Uterus (tissue), 4 donors: ENCODE results near the gene REPS1. TPM values are rescaled to one million over a fixed set of nuclear protein-coding genes. Genes with fewer than 3 reads are reported as not detected.

Source experiments
- DNase-seq, 2 donors: peaks; one replicate each; pipeline ENCODE4 v3.0.0-alpha.2; 2019 to 2020
- H3K27ac ChIP-seq, 2 donors: fragments of 200-600 bp; sonication (generic); 1 replicate in 1 of 2; 2 replicates in 1 of 2; pipeline ENCODE4 v1.5.1; 2016 to 2018
- H3K27me3 ChIP-seq, 2 donors: fragments of 200-600 bp; sonication (generic); one replicate each; pipeline ENCODE4 v1.5.1; 2018 to 2019; ENCODE audit warnings: control low read depth in 1 of 2
- H3K36me3 ChIP-seq, 2 donors: fragments of 200-600 bp; sonication (generic); one replicate each; pipeline ENCODE4 v1.5.1; 2019; ENCODE audit warnings: control low read depth in 1 of 2
- H3K4me1 ChIP-seq, 2 donors: fragments of 200-600 bp; sonication (generic); one replicate each; pipeline ENCODE4 v1.5.1; 2018 to 2019; ENCODE audit warnings: control low read depth in 1 of 2
- H3K4me3 ChIP-seq, 2 donors: fragments of 200-600 bp; sonication (generic); 1 replicate in 1 of 2; 2 replicates in 1 of 2; pipeline ENCODE4 v1.5.1; 2018 to 2019; ENCODE audit warnings: mild to moderate bottlenecking in 1 of 2
- H3K9me3 ChIP-seq, 2 donors: fragments of 200-600 bp; sonication (generic); one replicate each; pipeline ENCODE4 v1.5.1; 2019; ENCODE audit warnings: control low read depth in 1 of 2
- CTCF ChIP-seq, 4 experiments: fragments of 200-600 bp in 2 of 4; fragments of 450-650 bp in 2 of 4; sonication (generic) in 2 of 4; IDR thresholded peaks; one replicate each; pipeline ENCODE4 v1.5.1; 2016 to 2019; ENCODE audit warnings: antibody characterized with exemption in 4 of 4, mild to moderate bottlenecking in 2 of 4, moderate library complexity in 1 of 4
- POLR2A ChIP-seq, 2 donors: fragments of 450-650 bp; IDR thresholded peaks; one replicate each; pipeline ENCODE4 v1.6.1; 2016; ENCODE audit warnings: antibody characterized with exemption in 2 of 2, mild to moderate bottlenecking in 1 of 2, moderate library complexity in 1 of 2
- intact Hi-C: fragments of 100-400 bp; cut with DNase I; formaldehyde crosslinking; loops from one replicate; pipeline ENCODE4 v1.15.1; 2023; ENCODE audit warnings: low total_unique reads
- total RNA-seq, 4 donors: library from RNA; depleted of rRNA in 3 of 4; stranded (reverse); fragments of >200 nt in 3 of 4; gene quantifications; one replicate each; pipeline versions ENCODE4 v1.1.0 to v1.2.4, GENCODE V29; 2014 to 2023
- donor health status: DM: yes; HTN: yes; CAD: no.

The REPS1 gene
- total RNA-seq, 4 donors from 2014 or later: 36.5 to 266 (median 70.7) TPM

GRCh38 chr6:138991206-138991605 is 3.2 kb upstream of the REPS1 start:
- DNase-seq: no peak
- H3K9me3 ChIP-seq: no peaks in the 10 kb centered on the region
- TF ChIP-seq CTCF (IDR thresholded peaks at IDR 0.05) (no peak), POLR2A (IDR thresholded peaks at IDR 0.05) (no peak)
- no peak overlapping the region for H3K27ac ChIP-seq
- H3K4me1 ChIP-seq: no peaks in the 10 kb centered on the region
- intact Hi-C loops: no loop called here
- no peaks in the 10 kb centered on the region for H3K27me3 ChIP-seq
- no peaks in the 10 kb centered on the region for H3K36me3 ChIP-seq
- H3K4me3 ChIP-seq: no peak overlapping the region

- no peak for DNase-seq
- H3K27ac ChIP-seq: no peak overlapping the region
- H3K27me3 ChIP-seq: no peaks in the 10 kb centered on the region
- intact Hi-C loops: no loop called here
- H3K36me3 ChIP-seq: no peaks in the 10 kb centered on the region
- H3K4me3 ChIP-seq: no peak overlapping the region
- no peaks in the 10 kb centered on the region for H3K4me1 ChIP-seq
- no peak for TF ChIP-seq CTCF (IDR thresholded peaks at IDR 0.05)
- no peak for TF ChIP-seq POLR2A (IDR thresholded peaks at IDR 0.05)
- H3K9me3 ChIP-seq: no peaks in the 10 kb centered on the region
These were observed 1.3 kb upstream of the REPS1 start for GRCh38 chr6:138989098-138989983.

GRCh38 chr6:138988469-138988834 is 399 bp upstream of the REPS1 start:
- TF ChIP-seq POLR2A (IDR thresholded peaks at IDR 0.05) (no peak), CTCF (IDR thresholded peaks at IDR 0.05) (no peak)
- intact Hi-C loops: no loop called here
- H3K27ac ChIP-seq: peak overlapping the region; percentile 80 to 85

GRCh38 chr6:138987080-138987642 is 892 bp downstream of the REPS1 start:
- H3K27ac ChIP-seq: peak overlapping the region; percentile 80 to 85
- no peaks in the 10 kb centered on the region for H3K36me3 ChIP-seq
- H3K4me1 ChIP-seq: peaks cover 0 to 8% of the 10 kb centered on the region in 2 donors
- TF ChIP-seq POLR2A (IDR thresholded peaks at IDR 0.05) (no peak), CTCF (IDR thresholded peaks at IDR 0.05) (no peak)
- H3K9me3 ChIP-seq: no peaks in the 10 kb centered on the region
- peak overlapping the region; percentile 60 to 80 for H3K4me3 ChIP-seq
- no peaks in the 10 kb centered on the region for H3K27me3 ChIP-seq
- peak in 1 of 2 donors; percentile 29 for DNase-seq
- intact Hi-C loops: no loop called here

More at GRCh38 chr6:138988469-138988834, 399 bp upstream of the REPS1 start:
- no peaks in the 10 kb centered on the region for H3K36me3 ChIP-seq
- no peaks in the 10 kb centered on the region for H3K27me3 ChIP-seq
- no peak for DNase-seq
- H3K4me3 ChIP-seq: peak overlapping the region; percentile 60 to 80
- H3K9me3 ChIP-seq: no peaks in the 10 kb centered on the region
- H3K4me1 ChIP-seq: peaks cover 0 to 4% of the 10 kb centered on the region in 2 donors

GRCh38 chr6:138986578-138986977 is 1.5 kb downstream of the REPS1 start:
- DNase-seq: no peak
- Histone ChIP-seq H3K4me1 (peaks cover 0 to 8% of the 10 kb centered on the region in 2 donors), H3K9me3 (no peaks in the 10 kb centered on the region), H3K4me3 (peak overlapping the region; percentile 60 to 80), H3K36me3 (no peaks in the 10 kb centered on the region), H3K27me3 (no peaks in the 10 kb centered on the region), H3K27ac (peak overlapping the region; percentile 80 to 85)
- TF ChIP-seq POLR2A (IDR thresholded peaks at IDR 0.05): no peak
- TF ChIP-seq CTCF (IDR thresholded peaks at IDR 0.05): no peak
- intact Hi-C loops: no loop called here
